Retinal pigment epithelial cell (primary cell): Measurements from ENCODE around the gene REM2.
"Not testable (repeated sequence)": the region's sequence is repeated elsewhere in the genome, so short reads cannot be mapped to it uniquely, and the experiment has no call there.

Experiments used
- DNase-seq: peaks from one replicate; pipeline ENCODE4 v3.0.0-alpha.2; 2010; ENCODE audit warnings: low read depth
- H3K4me3 ChIP-seq: 2 replicates; pipeline ENCODE4 v1.5.1; 2011; ENCODE audit warnings: mild to moderate bottlenecking, low read length, control low read depth, moderate library complexity
- TF ChIP-seq, protein P1 (sequence below): conservative IDR thresholded peaks from 2 replicates; pipeline ENCODE4 v1.5.1; 2011; ENCODE audit warnings: low read depth, low read length, control low read depth, inconsistent platforms

REM2 gene

DNA sequence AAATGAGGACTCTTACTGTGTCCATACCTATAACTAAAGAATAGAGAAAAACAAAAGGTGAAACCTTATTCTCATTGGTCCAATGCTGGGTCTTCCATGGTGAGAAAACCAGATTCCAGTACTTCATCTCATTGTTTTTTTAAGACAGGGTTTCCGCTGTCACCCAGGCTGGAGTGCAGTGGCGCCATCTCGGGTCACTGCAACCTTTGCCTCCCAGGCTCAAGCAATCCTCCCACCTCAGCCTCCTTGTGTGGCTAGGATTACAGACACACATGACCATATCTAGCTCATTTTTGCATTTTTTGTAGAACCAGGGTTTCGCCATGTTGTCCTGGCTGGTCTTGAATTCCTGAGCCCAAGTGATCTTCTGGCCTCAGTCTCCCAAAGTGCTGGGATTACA is 22.6 kb downstream of the REM2 start:
- DNase-seq: no peak
- no peak overlapping the region for H3K4me3 ChIP-seq
- TF ChIP-seq, protein P1, sequence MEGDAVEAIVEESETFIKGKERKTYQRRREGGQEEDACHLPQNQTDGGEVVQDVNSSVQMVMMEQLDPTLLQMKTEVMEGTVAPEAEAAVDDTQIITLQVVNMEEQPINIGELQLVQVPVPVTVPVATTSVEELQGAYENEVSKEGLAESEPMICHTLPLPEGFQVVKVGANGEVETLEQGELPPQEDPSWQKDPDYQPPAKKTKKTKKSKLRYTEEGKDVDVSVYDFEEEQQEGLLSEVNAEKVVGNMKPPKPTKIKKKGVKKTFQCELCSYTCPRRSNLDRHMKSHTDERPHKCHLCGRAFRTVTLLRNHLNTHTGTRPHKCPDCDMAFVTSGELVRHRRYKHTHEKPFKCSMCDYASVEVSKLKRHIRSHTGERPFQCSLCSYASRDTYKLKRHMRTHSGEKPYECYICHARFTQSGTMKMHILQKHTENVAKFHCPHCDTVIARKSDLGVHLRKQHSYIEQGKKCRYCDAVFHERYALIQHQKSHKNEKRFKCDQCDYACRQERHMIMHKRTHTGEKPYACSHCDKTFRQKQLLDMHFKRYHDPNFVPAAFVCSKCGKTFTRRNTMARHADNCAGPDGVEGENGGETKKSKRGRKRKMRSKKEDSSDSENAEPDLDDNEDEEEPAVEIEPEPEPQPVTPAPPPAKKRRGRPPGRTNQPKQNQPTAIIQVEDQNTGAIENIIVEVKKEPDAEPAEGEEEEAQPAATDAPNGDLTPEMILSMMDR: no peak

DNA sequence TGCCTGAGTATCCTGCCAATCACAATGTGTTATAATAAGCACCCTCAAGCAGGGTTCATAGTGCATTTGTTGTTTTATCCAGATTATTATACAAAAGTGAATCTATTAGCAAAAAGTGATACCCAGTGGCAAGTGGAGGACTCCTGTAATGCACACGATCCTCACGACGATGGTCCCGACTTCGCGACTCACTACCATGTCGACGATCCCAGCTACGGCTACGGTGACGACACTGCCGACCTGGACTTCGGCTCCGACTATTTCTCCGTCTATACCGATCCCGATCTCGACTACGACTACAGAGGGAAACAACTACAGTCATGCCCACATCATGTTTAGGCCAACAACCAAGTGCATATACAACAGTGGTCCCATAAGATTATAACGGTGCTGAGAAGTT is 23.1 kb downstream of the REM2 start:
- TF ChIP-seq, protein P1: no peak
- no peak overlapping the region for H3K4me3 ChIP-seq
- DNase-seq: no peak

DNA sequence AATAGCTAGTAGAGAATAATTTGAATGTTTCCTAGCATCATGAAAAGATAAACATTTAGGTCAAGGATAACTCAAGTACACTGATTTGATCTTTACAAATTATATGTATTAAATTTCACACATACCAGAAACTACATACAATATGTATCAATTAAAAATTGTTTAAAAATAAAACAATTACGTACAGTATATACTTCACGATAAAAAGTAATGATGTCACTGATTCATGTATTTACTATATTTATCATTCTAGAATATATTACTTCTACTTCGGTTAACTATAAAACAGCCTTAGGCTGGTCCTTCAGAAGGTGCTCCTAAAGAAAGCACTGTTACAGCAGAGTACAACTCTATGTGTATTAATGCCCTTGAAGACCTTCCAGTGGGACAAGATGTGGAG is 24.4 kb downstream of the REM2 start:
- TF ChIP-seq, protein P1: no peak

DNA sequence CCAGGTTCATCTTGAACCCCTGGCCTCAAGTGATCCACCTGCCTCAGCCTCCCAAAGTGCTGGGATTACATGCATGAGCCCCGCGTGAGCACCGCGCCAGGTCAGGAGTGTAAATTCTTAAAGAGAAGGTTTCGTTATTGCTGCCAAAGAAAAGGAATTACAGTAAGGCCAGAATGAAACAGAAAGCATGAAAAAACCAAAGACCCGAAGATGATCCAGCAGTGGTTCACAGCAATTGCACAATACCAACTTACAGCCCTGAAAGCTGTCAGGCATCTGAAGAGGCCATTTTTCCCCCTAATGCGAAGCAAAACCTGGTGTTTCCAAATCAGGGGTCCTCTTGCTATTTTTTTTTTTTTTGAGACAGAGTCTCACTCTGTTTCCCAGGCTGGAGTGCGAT is 25.6 kb downstream of the REM2 start:
- no peak for DNase-seq
- H3K4me3 ChIP-seq: no peak overlapping the region
- TF ChIP-seq, protein P1: no peak

More for the DNA sequence above, 24.4 kb downstream of the REM2 start:
- no peak overlapping the region for H3K4me3 ChIP-seq
- DNase-seq: no peak

DNA sequence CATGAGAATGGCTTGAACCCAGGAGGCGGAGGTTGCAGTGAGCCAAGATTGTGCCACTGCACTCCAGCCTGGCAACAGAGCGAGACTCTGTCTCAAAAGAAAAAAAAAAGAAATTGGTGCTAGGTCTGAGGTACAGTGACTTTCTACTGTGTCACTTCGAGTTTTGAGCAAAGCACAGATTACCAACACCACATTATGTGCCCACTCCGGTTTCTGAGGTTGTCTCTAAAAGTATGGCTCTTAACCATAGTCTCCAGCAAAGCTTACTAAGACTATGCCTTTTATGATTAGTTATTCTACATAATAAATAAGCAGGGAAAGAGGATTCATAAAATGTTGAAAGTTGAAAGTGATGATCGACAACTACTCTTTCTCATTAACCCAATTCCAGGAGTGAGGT is 27.9 kb downstream of the REM2 start:
- H3K4me3 ChIP-seq: no peak overlapping the region
- TF ChIP-seq, protein P1: no peak
- DNase-seq: no peak

DNA sequence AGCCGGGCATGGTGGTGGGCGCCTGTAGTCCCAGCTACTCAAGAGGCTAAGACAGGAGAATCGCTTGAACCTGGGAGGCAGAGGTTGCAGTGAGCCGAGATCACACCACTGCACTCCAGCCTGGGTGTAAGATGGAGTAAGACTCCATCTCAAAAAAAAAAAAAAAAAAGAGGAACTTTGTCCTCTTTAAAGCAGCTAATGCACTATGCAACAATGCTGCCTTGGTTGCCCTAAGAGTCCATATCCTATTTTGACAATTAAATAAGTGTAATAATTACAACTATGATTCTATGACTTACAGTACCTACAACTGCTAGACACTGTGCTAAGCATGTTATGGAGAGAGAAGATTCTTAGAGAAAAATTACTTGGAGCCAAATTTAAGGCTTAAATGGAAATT is 31.8 kb downstream of the REM2 start:
- not testable (repeated sequence) for DNase-seq, H3K4me3 ChIP-seq

DNA sequence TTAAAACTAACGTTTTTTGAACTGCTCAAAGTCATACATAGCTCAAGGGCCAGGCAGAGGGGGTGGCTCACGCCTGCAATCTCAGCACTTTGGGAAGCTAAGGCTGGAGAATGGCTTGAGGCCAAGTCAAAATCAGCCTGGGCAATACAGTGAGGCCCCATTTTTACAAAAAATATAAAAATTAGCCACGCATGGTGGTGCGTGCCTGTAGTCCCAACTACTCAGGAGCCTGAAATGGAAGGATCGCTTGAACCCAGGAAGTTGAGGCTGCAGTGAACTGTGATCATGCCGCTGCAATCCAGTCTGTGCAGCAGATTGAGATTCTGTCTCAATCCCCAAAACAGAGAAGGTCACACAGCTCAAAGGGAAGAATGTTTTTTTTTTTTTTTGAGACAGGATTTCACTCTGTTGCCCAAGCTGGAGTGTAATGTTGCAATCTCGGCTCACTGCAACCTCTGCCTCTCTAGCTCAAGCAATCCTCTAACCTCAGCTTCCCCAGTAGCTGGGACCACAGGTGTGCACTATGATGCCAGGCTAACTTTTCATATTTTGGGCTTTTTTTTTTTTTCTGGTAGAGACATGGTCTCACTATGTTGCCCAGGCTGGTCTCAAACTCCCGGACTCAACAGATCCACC is 33.0 kb downstream of the REM2 start:
- H3K4me3 ChIP-seq: no peak overlapping the region
- TF ChIP-seq, protein P1: no peak
- no peak for DNase-seq
